HG02973 (cell line): ENCODE results near the gene CD34.

Experiments used
- ATAC-seq: cut with Tn5 transposase; IDR thresholded peaks from one replicate; pipeline ENCODE4 v1.9.1; 2021; ENCODE audit warnings: moderate library complexity; ENCODE audit not compliant: unreplicated experiment

Gene CD34

DNA sequence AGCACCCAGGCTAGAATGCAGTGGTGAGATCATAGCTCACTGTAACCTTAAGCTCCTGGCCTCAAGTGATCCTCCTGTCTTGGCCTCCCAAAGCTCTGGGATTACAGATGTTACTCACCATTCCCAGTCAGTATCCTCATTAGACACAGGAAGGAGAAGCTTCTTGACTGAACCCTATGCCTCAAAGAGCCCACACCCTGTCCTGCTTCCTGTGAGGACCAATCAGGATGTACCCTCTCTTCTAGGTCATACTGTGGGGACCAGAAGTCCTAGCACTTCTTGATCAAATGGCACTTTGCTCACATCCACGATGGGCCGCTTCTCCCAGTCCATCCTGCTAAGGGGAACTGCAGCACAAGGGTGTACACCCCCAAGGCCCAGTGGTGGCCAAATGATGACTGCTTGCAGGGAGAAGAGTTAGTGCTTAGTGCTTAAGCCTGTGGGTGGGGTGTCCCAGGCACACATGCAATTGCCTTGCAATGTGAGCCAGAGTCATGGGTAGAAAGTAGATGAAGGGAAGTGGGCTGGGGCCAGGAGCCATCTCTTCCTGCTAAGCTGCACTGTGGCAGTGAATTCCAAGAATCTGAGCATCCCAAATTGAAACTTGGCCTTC is 9.8 kb downstream of the CD34 start:
- no peak for ATAC-seq

DNA sequence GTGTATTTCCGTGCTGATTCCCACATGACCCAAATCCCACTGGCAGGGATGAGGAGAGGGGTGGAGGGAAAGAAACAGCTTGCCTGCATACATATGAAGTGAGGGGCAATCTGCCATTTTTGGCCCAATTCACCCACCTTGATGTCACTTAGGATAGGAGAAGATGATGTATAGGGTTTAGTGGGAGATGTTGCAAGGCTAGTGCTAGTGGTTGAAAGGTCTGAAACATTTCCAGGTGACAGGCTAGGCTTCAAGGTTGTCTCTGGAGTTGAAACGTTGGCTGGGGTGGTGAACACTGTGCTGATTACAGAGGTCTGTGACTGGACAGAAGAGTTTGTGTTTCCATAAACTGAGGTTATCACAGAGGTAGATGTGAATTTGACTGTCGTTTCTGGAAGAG is 12.1 kb downstream of the CD34 start:
- ATAC-seq = no peak

DNA sequence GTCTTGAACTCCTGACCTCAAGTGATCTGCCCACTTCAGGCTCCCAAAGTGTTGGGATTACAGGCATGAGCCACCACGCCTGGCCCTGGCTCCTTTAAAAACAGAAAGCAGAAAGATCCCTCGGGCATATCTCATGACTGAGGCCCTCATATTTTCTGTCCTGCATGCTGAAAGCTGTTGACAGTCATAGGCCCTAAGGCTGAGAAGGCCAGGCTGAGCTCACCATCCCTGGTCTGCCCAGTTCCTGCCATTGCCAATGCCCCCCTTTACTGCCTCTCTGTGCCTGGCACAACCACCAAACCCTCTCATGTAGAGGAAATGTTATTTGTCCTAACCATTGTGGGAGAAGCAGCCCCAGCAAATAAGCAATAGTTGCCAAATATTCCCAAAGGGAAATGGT is 12.7 kb downstream of the CD34 start:
- no peak for ATAC-seq

DNA sequence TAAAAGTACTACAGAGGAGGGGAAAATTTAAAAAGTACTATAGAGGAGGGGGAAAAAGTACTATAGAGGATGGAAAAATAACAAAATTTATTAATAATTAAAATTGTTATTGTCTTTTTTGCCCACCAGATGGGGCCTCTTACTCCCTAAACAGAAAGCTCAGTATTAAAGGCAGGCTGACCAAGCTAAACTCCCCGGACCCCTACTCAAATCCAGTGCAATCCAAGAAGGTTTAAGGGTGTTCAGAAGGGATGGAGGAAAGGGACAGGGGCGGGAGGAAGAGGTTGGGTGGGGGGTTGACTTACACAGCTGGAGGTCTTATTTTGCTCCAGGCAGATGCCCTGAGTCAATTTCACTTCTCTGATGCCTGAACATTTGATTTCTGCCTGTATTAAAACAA is 13.7 kb downstream of the CD34 start:
- no peak for ATAC-seq

DNA sequence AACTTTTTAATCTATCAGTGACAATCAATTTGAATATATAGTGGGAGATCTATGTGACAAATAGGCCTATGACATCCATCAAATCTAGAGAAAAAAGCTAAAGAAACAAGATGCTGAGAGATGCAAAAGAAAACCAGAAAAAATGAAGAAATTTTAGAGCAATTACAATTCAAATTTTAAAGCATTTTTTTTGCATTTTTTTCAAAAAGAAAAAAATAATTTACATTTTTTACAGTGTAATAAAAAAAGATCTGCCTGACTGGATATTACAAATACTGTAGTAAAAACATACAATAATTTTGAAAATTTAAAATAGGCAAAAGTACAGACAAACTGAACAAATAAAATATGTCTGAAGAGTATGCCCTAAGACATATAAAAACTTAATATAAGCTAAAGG is 14.4 kb downstream of the CD34 start:
- no peak for ATAC-seq

DNA sequence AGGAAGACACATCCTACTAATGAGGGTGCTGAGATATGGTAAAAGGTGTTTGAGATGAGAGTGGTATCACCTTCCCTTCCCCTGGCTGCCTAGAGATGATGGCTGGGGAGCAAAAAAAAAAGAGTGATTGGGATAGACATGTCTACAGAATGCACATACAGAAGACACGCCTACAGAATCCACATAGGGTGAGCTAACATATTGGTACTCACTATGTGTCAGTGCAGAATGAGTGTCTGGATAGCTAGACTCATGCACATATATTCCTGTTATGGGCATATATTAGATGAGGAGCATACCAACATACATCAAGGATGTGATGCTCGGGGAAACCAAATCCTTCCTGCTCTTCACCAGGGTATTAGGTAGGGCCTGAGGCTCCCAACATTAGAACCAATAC is 16.2 kb downstream of the CD34 start:
- no peak for ATAC-seq

DNA sequence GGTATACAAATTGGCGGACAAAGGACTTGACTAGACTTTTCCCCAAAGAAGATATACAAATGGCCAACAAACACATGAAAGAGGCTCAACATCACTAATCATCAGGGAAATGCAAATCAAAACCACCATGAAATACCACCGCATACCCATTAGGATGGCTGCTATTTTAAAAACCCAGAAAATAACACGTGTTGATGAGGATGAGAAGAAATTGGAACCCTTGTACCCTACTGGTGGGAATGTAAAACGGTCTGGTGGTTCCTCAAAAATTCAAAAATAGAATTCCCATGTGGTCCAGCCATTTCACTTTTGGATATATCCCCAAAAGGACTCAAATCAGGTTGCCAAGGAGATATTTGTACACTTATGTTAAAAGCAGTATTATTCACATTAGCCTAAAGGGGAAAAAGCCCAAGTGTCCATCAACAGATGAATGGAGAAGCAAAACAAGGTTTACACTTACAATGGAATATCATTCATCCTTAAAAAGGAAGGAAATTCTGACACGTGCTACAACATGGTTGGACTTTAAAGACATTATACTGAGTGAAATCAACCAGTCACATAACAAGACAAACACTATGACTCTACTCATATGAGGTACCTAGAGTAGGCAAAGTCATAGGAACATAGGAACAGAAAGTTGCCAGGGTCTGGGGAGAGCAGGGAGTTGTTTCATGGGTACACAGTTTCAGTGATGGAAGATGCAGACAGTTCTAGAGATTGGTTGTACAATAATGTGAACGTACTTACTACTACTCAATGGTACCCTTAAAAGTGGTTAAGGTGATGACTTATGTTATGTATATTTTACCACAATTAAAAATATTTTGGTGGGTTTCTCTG is 17.0 kb downstream of the CD34 start:
- ATAC-seq = no peak

DNA sequence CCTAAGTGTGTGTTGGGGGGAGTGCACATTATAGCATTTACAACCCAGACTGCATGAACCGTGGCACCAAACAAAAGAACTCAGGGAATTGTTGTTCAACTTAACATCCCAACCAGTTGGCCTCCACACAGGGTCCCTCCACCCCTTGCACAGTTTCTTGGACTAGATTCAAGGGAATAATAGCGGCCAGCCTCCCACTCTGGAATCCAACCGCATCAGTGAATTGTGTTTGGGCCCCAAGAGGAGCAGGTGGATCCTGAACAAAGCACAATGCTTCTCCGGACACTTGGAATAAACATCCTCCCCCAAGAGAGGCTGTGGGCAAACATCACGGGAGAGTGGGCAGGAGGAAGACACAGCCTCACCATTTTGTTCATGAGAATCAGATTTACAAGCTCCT is 18.2 kb downstream of the CD34 start:
- ATAC-seq = no peak

DNA sequence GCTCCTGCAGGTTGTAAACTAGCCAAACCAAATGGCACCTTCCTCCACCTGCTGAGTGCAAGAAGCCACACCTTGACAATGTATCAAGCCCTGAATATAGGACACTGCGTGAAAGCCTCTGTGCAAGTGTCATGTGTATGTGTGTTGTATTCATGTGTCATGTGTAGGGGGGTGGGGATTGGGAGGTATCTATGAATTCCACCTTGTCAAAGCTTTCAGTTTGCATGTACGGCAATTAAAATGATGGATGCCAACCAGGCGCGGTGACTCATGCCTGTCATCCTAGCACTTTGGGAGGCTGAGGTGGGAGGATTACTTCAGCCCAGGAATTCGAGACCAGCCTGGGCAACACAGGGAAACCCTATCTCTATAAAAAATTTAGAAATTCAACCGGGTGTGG is 19.8 kb downstream of the CD34 start:
- ATAC-seq = no peak

DNA sequence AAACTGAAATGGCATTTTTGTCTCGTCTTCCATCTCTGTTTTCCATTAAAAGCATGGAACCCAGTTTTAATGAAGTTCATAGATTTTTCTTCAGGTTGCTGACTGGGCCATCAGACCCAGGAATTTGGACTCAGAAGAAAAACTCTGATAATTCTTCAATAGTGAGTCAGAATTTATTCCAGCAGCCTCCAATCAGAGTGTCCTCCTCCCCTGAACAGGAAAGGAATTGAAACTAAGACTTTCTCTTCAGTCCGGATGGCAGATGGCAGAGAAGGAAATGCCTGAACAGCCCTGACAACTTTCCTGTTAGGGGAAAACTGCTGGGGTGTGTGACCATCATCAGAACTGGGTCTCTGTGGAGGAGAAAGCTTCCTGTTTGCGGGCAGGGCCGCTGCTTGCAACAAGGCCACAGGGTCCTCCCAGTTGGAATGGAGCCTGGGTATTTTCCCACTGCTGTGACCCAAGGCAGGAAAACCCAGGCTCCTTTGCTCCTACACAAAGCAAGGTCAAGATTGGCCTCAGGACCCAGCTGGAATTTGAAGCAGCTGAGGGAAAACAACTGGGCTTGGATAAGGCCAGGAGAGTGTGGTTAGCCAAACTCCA is 20.7 kb downstream of the CD34 start:
- no peak for ATAC-seq

DNA sequence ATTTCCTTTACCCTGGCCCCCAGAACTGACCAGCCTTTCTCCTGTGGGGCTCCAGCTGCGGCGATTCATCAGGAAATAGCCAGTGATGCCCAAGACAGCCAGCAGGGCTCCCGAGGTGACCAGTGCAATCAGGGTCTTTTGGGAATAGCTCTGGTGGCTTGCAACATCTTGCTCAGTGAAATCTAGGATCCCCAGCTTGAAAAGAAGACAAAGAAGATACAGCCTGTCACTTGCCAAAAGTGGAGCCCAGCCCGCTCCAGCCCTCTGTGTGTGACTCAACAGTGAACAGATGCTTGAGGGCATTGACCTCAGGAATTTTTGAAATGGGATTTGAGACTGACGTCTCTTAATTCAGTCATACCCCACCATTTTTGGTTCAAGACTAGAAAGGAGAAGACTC is 22.3 kb downstream of the CD34 start:
- ATAC-seq = no peak

DNA sequence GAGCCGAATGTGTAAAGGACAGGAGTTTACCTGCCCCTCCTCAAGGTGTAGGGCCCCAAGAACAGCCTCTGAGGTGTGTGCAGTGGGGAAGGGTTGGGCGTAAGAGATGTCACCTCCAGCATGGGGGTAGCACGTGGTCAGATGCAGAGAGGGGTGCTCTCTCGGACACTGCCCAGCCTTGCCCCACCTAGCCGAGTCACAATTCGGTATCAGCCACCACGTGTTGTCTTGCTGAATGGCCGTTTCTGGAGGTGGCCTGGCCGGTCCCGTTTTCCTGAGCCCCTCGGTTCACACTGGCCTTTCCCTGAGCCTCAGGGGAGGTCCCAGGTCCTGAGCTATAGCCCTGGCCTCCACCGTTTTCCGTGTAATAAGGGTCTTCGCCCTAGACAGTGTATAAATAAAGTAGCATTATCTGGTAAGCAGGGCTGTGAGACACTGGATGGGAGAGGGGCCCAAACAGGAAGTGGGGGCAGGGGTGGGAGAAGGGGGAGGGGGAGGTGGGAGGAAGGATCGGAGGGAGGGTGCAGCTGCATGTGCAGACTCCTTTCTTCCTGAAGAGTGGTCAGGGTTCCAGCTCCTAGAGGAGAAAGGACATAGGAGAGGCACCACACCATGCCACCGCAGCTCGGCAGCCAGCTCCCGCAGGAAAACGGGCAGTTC is 23.3 kb downstream of the CD34 start:
- no peak for ATAC-seq

DNA sequence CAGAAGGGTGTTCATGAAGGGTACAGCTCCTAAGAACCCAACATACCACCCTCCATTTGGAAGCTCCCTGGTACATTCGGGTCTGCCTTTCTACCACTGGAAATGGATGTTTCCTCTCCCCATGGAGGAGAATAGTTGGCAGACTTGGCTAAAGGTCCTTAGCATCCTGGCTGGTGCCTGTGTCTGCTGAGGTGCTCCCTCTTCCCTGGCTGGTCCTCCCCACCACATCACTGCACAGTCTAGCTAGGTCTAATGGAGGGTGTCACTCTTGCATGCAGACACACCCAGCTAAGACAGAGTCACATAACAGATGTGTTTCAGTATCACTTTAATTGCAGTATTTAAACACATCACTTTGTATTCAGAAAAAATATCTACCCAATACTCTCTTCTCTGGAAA is 24.7 kb downstream of the CD34 start:
- ATAC-seq = no peak

DNA sequence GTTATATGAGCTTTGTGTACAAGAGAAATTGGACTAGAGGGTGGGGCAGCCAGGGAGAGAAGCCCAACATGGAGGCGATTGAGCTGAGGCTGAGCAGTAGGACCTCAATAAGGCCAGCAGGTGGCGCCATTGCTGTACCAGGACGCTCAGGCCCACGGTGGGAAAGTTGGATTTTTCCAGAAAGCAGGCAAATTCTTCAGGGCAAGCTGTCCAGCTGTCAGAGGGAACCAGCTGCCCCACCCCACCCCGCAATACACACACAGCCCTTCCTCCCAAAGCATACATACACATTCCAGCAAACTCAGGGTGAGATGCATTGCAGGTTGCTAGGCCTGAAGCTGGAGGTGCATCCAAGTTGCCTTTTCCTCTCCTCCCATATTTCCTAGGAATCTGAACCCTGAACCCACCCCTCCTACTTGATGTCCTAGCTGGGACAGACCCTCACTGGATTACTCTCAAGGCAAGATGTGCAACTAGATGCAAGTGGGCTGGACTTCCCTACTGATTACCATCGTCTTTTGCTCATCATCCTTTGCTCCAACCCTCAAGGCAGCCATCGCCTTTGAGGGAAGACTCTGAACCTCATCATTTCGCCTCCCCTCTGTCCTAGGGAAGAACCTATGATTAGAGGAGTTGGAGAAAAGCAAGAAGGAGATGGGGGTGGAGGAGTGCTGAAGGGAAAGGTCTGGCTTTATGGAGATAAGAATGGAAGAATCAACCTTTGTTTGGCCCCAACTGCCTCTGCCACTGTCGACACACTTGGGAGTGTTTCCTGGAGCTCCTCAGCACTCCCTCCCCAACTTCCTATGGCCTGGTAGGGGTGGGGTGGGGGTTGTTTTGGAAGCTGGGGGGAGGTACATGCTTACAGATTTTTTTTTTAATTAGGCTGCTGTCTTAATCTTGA is 25.5 kb downstream of the CD34 start:
- ATAC-seq = peak; percentile 72

DNA sequence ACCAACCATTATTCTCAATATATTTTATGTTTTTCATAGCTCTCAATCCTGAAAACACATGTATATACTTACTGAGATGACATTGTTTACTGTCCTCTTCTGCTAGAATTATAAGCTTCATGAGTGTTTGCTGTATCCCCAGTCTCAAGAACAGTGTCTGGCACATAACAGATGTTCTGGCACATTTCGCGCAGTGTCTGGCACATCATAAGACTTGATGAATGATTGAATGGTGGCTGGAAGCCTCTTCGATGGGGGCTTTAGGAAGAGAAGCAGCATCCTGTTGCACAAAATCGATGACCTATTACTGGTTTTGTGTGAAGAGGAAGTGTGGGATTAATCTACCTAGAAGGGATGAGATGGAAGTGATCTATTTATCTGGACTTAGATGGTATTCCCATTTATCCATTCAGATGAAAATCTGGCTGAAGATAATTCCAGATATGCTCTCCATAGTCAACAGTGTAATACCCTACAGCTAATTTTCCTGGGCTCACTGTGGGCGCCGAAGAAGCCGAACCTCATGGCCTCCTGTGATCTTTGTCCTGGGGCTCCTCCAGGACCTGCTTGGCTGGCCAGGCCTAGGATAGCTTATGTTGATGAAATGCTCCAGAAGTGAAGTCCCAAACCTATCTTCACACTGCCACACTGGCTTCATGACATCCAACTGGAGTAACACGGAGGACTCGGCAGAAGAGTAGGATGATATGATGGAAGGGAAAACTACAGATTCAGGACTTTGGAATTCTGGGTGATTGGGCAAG is 26.5 kb downstream of the CD34 start:
- no peak for ATAC-seq

DNA sequence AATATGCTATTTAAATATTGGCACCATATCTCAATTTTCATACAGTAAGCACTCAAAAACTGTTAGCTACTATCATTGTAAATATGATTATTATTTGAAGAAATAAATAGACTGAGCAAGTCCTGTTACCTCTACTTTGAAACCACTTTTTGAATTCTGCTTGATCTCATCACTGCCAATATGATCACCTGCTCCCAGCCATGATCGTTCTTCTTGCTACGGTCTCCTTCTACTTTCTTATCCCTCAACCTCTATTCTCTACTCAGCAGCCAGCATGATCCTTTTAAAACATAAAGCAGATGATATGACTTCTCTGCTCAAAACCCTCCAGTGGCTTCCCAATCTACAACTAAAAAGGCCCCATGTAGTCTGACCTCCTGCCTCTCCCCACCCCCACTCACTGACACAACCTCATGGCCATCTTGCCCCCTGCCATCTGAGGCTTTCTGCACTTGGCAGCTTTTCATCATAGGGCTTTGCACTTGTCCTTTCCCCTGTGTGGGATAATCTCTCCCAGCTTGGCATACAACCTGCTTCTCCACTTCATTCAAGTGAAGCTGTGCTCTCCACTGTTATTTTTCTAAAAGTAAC is 27.2 kb downstream of the CD34 start:
- ATAC-seq = no peak

DNA sequence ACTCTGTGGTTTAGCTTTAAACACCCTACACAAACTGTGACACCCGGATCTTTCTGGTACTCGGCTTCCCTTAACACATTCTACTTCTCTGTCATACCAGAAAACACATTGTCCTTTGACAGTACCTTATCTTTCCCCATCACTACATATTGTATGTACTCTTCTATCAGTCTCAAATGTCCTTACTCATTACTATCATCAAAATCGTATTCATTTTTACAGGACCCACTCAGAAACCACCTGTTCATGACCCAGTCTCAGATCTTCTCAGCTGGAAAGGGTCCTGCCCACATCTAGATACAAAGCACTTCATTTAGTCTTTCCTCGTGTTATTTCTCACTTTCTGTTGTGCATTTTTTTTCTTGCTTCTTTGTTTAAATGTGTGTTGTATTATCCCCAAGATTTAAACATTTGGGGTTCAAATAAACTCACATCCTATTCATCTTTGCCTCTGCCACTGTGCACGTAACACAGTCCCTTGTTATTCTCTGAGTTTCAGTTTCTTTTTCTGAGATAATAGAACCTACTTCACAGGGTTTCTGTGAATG is 27.7 kb downstream of the CD34 start:
- peak; percentile 47 for ATAC-seq

DNA sequence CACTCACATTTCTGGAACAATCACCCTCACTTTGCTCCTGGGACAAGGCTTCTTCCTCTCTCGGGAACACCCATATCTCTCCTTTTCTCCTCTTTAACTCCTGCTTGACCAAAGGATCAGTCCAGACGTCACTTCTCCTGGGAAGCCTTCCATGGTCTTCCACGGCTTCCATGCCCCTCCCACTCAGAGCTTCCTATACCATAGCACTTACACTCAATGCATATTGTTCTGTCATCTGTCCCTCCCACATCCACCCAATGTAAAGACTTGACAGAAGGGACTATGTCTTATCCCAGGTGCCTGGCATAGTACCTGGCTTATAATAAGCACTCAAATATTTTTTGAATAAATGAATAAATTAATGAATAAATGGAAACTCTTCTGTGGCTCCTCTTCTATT is 28.2 kb downstream of the CD34 start:
- ATAC-seq = no peak

DNA sequence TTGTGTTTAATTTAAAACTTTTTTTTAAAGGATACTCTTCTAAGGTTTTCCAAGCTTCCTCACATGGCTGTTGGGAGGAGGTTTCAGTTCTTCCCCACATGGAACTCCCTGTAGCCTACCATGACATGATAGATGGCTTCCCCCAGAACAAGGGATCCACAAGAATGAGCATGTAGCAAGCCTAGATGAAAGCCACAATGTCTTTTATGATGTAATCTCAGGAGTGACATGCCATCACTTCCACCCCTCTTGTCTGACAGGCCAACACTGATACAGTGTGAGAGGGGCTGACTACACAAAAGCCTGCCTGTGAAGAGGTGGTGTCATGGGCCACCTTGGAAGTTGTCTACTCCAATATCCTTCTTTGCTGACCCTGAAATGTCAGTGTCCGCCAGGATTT is 32.0 kb downstream of the CD34 start:
- ATAC-seq = no peak
